Liver (tissue), 3 donors: Measurements from ENCODE around the gene MXD3.

Experiments
- RAD21 ChIP-seq, 2 donors: IDR thresholded peaks; 2 replicates each; pipeline ENCODE4 v1.6.1; 2016; ENCODE audit warnings: antibody characterized with exemption in 2 of 2, mild to moderate bottlenecking in 2 of 2
- RXRA ChIP-seq, 2 donors: IDR thresholded peaks; 2 replicates each; pipeline ENCODE4 v1.6.1; 2017 to 2018; ENCODE audit warnings: antibody characterized with exemption in 2 of 2, mild to moderate bottlenecking in 1 of 2
- SP1 ChIP-seq: IDR thresholded peaks from 2 replicates; pipeline ENCODE4 v1.6.1; 2018; ENCODE audit warnings: antibody characterized with exemption, mild to moderate bottlenecking
- TAF1 ChIP-seq: conservative IDR thresholded peaks from 2 replicates; pipeline ENCODE4 v1.6.1; 2016; ENCODE audit warnings: antibody characterized with exemption, mild to moderate bottlenecking
- YY1 ChIP-seq: IDR thresholded peaks from 2 replicates; pipeline ENCODE4 v1.6.1; 2016; ENCODE audit warnings: antibody characterized with exemption, mild to moderate bottlenecking
- TF ChIP-seq, protein P1 (sequence below): fragments of 150-350 bp; IDR thresholded peaks from 2 replicates; pipeline ENCODE4 v1.5.1; 2017; ENCODE audit warnings: improper control_type of control experiment, low read depth, low read length; ENCODE audit not compliant: missing input control
- TF ChIP-seq, protein P2 (sequence below): IDR thresholded peaks from 2 replicates; pipeline ENCODE4 v1.6.1; 2016; ENCODE audit warnings: antibody characterized with exemption
- TF ChIP-seq, protein P3 (sequence below): IDR thresholded peaks from 2 replicates; pipeline ENCODE4 v1.6.1; 2016; ENCODE audit warnings: antibody characterized with exemption, mild to moderate bottlenecking
- TF ChIP-seq, protein P4 (sequence below): IDR thresholded peaks from 2 replicates; pipeline ENCODE4 v1.6.1; 2016; ENCODE audit warnings: antibody characterized with exemption
- TF ChIP-seq, protein P5 (sequence below): IDR thresholded peaks from 2 replicates; pipeline ENCODE4 v1.6.1; 2016; ENCODE audit warnings: antibody characterized with exemption
- donor health status: healthy.
- donor health status: healthy.

DNA sequence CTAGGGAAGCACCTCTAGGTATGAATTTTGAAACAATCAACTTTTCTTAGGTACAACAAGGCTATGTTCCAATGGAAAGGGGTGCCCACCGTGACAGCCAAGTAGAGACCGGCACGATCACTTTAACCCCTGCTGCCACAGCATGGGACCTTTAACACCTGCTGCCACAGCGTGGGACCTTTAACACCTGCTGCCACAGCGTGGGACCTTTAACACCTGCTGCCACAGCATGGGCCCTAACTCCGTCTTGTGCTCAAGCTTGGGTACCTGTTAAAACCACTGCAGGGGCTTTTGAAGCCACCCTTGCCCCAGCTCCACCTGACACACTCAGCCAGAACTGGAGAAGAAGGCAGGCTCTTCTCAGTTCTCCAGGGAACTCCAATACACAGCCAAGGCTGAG lies 18.2 kb upstream of the MXD3 start:
- TF ChIP-seq, protein P1, sequence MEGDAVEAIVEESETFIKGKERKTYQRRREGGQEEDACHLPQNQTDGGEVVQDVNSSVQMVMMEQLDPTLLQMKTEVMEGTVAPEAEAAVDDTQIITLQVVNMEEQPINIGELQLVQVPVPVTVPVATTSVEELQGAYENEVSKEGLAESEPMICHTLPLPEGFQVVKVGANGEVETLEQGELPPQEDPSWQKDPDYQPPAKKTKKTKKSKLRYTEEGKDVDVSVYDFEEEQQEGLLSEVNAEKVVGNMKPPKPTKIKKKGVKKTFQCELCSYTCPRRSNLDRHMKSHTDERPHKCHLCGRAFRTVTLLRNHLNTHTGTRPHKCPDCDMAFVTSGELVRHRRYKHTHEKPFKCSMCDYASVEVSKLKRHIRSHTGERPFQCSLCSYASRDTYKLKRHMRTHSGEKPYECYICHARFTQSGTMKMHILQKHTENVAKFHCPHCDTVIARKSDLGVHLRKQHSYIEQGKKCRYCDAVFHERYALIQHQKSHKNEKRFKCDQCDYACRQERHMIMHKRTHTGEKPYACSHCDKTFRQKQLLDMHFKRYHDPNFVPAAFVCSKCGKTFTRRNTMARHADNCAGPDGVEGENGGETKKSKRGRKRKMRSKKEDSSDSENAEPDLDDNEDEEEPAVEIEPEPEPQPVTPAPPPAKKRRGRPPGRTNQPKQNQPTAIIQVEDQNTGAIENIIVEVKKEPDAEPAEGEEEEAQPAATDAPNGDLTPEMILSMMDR = no peak
- TF ChIP-seq RXRA (IDR thresholded peaks at IDR 0.05) (no peak), TAF1 (no peak), SP1 (no peak), YY1 (no peak), RAD21 (IDR thresholded peaks at IDR 0.05) (no peak)
- TF ChIP-seq, protein P2, sequence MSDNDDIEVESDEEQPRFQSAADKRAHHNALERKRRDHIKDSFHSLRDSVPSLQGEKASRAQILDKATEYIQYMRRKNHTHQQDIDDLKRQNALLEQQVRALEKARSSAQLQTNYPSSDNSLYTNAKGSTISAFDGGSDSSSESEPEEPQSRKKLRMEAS = no peak
- TF ChIP-seq, protein P3, sequence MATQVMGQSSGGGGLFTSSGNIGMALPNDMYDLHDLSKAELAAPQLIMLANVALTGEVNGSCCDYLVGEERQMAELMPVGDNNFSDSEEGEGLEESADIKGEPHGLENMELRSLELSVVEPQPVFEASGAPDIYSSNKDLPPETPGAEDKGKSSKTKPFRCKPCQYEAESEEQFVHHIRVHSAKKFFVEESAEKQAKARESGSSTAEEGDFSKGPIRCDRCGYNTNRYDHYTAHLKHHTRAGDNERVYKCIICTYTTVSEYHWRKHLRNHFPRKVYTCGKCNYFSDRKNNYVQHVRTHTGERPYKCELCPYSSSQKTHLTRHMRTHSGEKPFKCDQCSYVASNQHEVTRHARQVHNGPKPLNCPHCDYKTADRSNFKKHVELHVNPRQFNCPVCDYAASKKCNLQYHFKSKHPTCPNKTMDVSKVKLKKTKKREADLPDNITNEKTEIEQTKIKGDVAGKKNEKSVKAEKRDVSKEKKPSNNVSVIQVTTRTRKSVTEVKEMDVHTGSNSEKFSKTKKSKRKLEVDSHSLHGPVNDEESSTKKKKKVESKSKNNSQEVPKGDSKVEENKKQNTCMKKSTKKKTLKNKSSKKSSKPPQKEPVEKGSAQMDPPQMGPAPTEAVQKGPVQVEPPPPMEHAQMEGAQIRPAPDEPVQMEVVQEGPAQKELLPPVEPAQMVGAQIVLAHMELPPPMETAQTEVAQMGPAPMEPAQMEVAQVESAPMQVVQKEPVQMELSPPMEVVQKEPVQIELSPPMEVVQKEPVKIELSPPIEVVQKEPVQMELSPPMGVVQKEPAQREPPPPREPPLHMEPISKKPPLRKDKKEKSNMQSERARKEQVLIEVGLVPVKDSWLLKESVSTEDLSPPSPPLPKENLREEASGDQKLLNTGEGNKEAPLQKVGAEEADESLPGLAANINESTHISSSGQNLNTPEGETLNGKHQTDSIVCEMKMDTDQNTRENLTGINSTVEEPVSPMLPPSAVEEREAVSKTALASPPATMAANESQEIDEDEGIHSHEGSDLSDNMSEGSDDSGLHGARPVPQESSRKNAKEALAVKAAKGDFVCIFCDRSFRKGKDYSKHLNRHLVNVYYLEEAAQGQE = no peak
- TF ChIP-seq, protein P4, sequence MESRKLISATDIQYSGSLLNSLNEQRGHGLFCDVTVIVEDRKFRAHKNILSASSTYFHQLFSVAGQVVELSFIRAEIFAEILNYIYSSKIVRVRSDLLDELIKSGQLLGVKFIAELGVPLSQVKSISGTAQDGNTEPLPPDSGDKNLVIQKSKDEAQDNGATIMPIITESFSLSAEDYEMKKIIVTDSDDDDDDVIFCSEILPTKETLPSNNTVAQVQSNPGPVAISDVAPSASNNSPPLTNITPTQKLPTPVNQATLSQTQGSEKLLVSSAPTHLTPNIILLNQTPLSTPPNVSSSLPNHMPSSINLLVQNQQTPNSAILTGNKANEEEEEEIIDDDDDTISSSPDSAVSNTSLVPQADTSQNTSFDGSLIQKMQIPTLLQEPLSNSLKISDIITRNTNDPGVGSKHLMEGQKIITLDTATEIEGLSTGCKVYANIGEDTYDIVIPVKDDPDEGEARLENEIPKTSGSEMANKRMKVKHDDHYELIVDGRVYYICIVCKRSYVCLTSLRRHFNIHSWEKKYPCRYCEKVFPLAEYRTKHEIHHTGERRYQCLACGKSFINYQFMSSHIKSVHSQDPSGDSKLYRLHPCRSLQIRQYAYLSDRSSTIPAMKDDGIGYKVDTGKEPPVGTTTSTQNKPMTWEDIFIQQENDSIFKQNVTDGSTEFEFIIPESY = no peak
- TF ChIP-seq, protein P5, sequence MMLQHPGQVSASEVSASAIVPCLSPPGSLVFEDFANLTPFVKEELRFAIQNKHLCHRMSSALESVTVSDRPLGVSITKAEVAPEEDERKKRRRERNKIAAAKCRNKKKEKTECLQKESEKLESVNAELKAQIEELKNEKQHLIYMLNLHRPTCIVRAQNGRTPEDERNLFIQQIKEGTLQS = no peak
